OCI-LY3 (cell line): ENCODE data around the gene TSR1.

Source experiments
- CTCF ChIP-seq: fragments of 200-600, 300-600 bp; sonication (generic); IDR thresholded peaks from 2 replicates; pipeline ENCODE4 v1.5.1; 2014; ENCODE audit warnings: antibody characterized with exemption, low read length, low read depth
- EZH2phosphoT487 ChIP-seq: fragments of 200-600 bp; shearing (Covaris generic); IDR thresholded peaks from 2 replicates; pipeline ENCODE4 v1.6.1; 2018; ENCODE audit warnings: antibody characterized with exemption, mixed run types, low read depth

- TF ChIP-seq CTCF, result no peak
- no peak for TF ChIP-seq EZH2phosphoT487
Observed at GRCh38 chr17:2321399-2321798, 14.9 kb downstream of the TSR1 start.
